Vagina (tissue), 2 donors: ENCODE measurements around the gene AP4E1. TPM values are rescaled to one million over a fixed set of nuclear protein-coding genes. Genes with fewer than 3 reads are reported as not detected.

Experiments used
- DNase-seq, 2 donors: peaks; one replicate each; pipeline ENCODE4 v3.0.0-alpha.2; 2017; ENCODE audit errors: extremely low spot score in 2 of 2
- H3K27ac ChIP-seq: fragments of 200-600 bp; sonication (generic); one replicate; pipeline ENCODE4 v1.5.1; 2019
- H3K27me3 ChIP-seq: fragments of 200-600 bp; sonication (generic); one replicate; pipeline ENCODE4 v1.5.1; 2019
- H3K36me3 ChIP-seq, 2 donors: fragments of 200-600 bp; sonication (generic); one replicate each; pipeline ENCODE4 v1.5.1; 2017 to 2019
- H3K4me1 ChIP-seq: fragments of 200-600 bp; sonication (generic); one replicate; pipeline ENCODE4 v1.5.1; 2019
- H3K4me3 ChIP-seq, 2 donors: fragments of 200-600 bp; sonication (generic); 1 replicate in 1 of 2; 2 replicates in 1 of 2; pipeline ENCODE4 v1.5.1; 2016 to 2019
- H3K9me3 ChIP-seq: fragments of 200-600 bp; sonication (generic); one replicate; pipeline ENCODE4 v1.5.1; 2019
- CTCF ChIP-seq, 3 experiments: fragments of 450-650 bp in 2 of 3; fragments of 200-600 bp in 1 of 3; sonication (generic) in 1 of 3; IDR thresholded peaks; one replicate each; pipeline ENCODE4 v1.5.1; 2017 to 2019; ENCODE audit warnings: antibody characterized with exemption in 3 of 3, mild to moderate bottlenecking in 2 of 3, moderate library complexity in 2 of 3
- POLR2A ChIP-seq, 2 donors: fragments of 450-650 bp; IDR thresholded peaks; one replicate each; pipeline ENCODE4 v1.6.1; 2017; ENCODE audit warnings: antibody characterized with exemption in 2 of 2, mild to moderate bottlenecking in 2 of 2, moderate library complexity in 2 of 2
- POLR2AphosphoS5 ChIP-seq, 2 donors: sonication (generic); formaldehyde crosslinking; IDR thresholded peaks; one replicate each; pipeline ENCODE4 v1.9.0; 2017; ENCODE audit warnings: antibody characterized with exemption in 2 of 2, mild to moderate bottlenecking in 2 of 2, low read depth in 1 of 2; ENCODE audit not compliant: insufficient read depth in 1 of 2
- intact Hi-C: fragments of 100-400 bp; cut with DNase I; formaldehyde crosslinking; loops from one replicate; pipeline ENCODE4 v1.15.1; 2023
- total RNA-seq: library from RNA; depleted of rRNA; stranded (reverse); fragments of >200 nt; gene quantifications from one replicate; pipeline ENCODE4 v1.2.3, GENCODE V29; 2016

AP4E1 gene
- total RNA-seq, 1 donor from 2014 or later: 7.4 TPM

DNA sequence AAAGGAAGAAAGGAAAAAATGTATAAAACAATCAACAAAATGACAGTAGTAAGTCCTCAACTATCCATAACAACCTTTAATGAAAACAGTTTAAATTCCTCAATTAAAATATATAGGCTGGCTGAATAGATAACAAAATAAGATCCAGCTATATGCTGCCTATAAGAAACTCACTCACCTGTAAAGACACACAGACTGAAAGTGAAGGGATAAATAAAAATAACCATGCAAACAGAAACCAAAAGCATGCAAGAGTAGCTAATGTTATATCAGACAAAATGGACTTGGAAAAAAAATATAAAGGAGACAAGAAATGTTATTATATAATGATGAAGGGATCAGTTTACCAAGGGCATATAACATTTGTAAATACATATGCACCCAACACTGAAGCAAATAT lies 51.2 kb downstream of the AP4E1 start:
- no peak overlapping the region for H3K27ac ChIP-seq
- DNase-seq: no peak
- H3K9me3 ChIP-seq: peaks cover 18% of the 10 kb centered on the region
- peaks cover 0 to 50% of the 10 kb centered on the region in 2 donors for H3K36me3 ChIP-seq
- no peaks in the 10 kb centered on the region for H3K4me1 ChIP-seq
- intact Hi-C loops: no loop called here
- H3K4me3 ChIP-seq: no peak overlapping the region
- no peaks in the 10 kb centered on the region for H3K27me3 ChIP-seq
- TF ChIP-seq POLR2AphosphoS5 (IDR thresholded peaks at IDR 0.05; ENCODE audit: insufficient read depth in 1 of 2, low read depth in 1 of 2): no peak
- no peak for TF ChIP-seq CTCF (IDR thresholded peaks at IDR 0.05)
- TF ChIP-seq POLR2A (IDR thresholded peaks at IDR 0.05): no peak

- intact Hi-C loops: no loop called here
- H3K27ac ChIP-seq: no peak overlapping the region
- DNase-seq: no peak
- H3K9me3 ChIP-seq: peaks cover 18% of the 10 kb centered on the region
- TF ChIP-seq CTCF (IDR thresholded peaks at IDR 0.05) (no peak), POLR2AphosphoS5 (IDR thresholded peaks at IDR 0.05; ENCODE audit: insufficient read depth in 1 of 2, low read depth in 1 of 2) (no peak), POLR2A (IDR thresholded peaks at IDR 0.05) (no peak)
- H3K4me3 ChIP-seq: no peak overlapping the region
- H3K27me3 ChIP-seq: no peaks in the 10 kb centered on the region
- H3K36me3 ChIP-seq: peaks cover 0 to 44% of the 10 kb centered on the region in 2 donors
- H3K4me1 ChIP-seq: no peaks in the 10 kb centered on the region
Measured at GRCh38 chr15:50964075-50964474, 55.6 kb downstream of the AP4E1 start.

GRCh38 chr15:50968353-50968752 lies 59.9 kb downstream of the AP4E1 start:
- H3K27me3 ChIP-seq: no peaks in the 10 kb centered on the region
- TF ChIP-seq POLR2AphosphoS5 (IDR thresholded peaks at IDR 0.05; ENCODE audit: insufficient read depth in 1 of 2, low read depth in 1 of 2) (no peak), CTCF (IDR thresholded peaks at IDR 0.05) (no peak), POLR2A (IDR thresholded peaks at IDR 0.05) (no peak)
- no peak for DNase-seq
- no peaks in the 10 kb centered on the region for H3K4me1 ChIP-seq
- peaks cover 0 to 51% of the 10 kb centered on the region in 2 donors for H3K36me3 ChIP-seq
- intact Hi-C loops: no loop called here
- peaks cover 25% of the 10 kb centered on the region for H3K9me3 ChIP-seq
- no peak overlapping the region for H3K27ac ChIP-seq
- no peak overlapping the region for H3K4me3 ChIP-seq

DNA sequence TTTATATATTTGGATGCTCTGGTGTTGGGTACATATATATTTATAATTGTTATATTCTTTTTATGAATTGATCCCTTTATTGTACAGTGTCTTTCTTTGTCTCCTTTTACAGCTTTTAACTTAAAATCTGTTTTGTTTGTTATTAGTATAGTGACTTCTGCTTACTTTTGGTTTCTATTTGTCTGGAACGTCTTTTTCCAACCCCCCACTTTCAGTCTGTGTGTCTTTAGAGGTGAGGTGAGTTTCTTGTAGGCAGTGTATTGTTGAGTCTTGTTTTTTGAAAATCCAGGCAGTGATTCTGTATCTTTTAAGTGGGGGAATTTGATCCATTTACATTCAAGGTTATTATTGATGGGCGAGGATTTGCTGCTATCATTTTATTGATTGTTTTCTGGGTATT lies 62.0 kb downstream of the AP4E1 start:
- Histone ChIP-seq H3K9me3 (peaks cover 18% of the 10 kb centered on the region), H3K4me3 (no peak overlapping the region), H3K27ac (no peak overlapping the region), H3K4me1 (no peaks in the 10 kb centered on the region), H3K27me3 (no peaks in the 10 kb centered on the region), H3K36me3 (peaks cover 0 to 52% of the 10 kb centered on the region in 2 donors)
- intact Hi-C loops: no loop called here
- DNase-seq: no peak
- TF ChIP-seq CTCF (IDR thresholded peaks at IDR 0.05): no peak
- no peak for TF ChIP-seq POLR2AphosphoS5 (IDR thresholded peaks at IDR 0.05; ENCODE audit: insufficient read depth in 1 of 2, low read depth in 1 of 2)

DNA sequence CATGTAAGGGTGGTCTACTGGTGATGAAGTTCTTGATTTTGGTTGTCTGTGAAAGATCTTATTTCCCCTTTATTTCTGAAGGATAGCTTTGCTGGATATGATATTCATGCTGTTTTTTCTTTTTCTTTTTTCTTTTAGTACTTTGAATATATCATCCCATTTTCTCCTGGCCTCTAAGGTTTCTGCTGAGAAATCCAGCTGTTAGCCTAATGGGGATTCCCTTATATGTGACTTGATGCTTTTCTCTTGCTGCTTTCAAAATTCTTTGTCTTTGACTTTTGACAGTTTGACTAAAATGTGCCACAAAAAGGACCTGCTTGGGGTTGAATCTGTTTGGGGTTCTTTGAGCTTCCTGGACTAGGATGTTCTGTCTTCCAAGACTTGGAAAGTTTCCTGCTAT lies 62.6 kb downstream of the AP4E1 start:
- Histone ChIP-seq H3K4me3 (no peak overlapping the region), H3K9me3 (peaks cover 18% of the 10 kb centered on the region), H3K27ac (no peak overlapping the region), H3K4me1 (no peaks in the 10 kb centered on the region), H3K27me3 (no peaks in the 10 kb centered on the region), H3K36me3 (peaks cover 0 to 52% of the 10 kb centered on the region in 2 donors)
- intact Hi-C loops: no loop called here
- no peak for TF ChIP-seq POLR2A (IDR thresholded peaks at IDR 0.05)
- no peak for TF ChIP-seq POLR2AphosphoS5 (IDR thresholded peaks at IDR 0.05; ENCODE audit: insufficient read depth in 1 of 2, low read depth in 1 of 2)
- no peak for TF ChIP-seq CTCF (IDR thresholded peaks at IDR 0.05)
- no peak for DNase-seq
